Mesenchymal stem cell (in vitro differentiated cells and primary cell): ENCODE data around the gene HMGN3. TPM values are rescaled to one million over a fixed set of nuclear protein-coding genes. Genes with fewer than 3 reads are reported as not detected.
A peak's percentile ranks its signal among the peaks of the same experiment; 100 is the strongest.

Experiments used
- DNase-seq: peaks from one replicate; pipeline ENCODE4 v3.0.0-alpha.2; 2013
- H2AFZ ChIP-seq: one replicate; pipeline ENCODE4 v1.6.1; 2013; ENCODE audit warnings: low read depth, mild to moderate bottlenecking, control low read depth, inconsistent platforms, low read length, moderate library complexity
- H2AK5ac ChIP-seq: 2 replicates; pipeline ENCODE4 v1.6.1; 2013; ENCODE audit warnings: low read length, moderate library complexity, mild to moderate bottlenecking, inconsistent platforms; ENCODE audit not compliant: severe bottlenecking
- H2BK120ac ChIP-seq: one replicate; pipeline ENCODE4 v1.6.1; 2013; ENCODE audit warnings: low read depth, mild to moderate bottlenecking, inconsistent platforms, low read length, moderate library complexity
- H2BK12ac ChIP-seq, 2 experiments: one replicate each; pipeline ENCODE4 v1.6.1; 2013; ENCODE audit warnings: inconsistent platforms in 2 of 2, low read length in 2 of 2, mild to moderate bottlenecking in 2 of 2, moderate library complexity in 2 of 2, control low read depth in 1 of 2
- H2BK15ac ChIP-seq: one replicate; pipeline ENCODE4 v1.6.1; 2013; ENCODE audit warnings: mild to moderate bottlenecking, low read depth, inconsistent platforms; ENCODE audit not compliant: poor library complexity, severe bottlenecking
- H2BK5ac ChIP-seq: 2 replicates; pipeline ENCODE4 v1.6.1; 2013; ENCODE audit warnings: low read depth, mild to moderate bottlenecking, low read length, control low read depth, inconsistent platforms; ENCODE audit not compliant: poor library complexity, severe bottlenecking
- H3K14ac ChIP-seq, 2 experiments: one replicate each; pipeline ENCODE4 v1.6.1; 2013; ENCODE audit warnings: inconsistent platforms in 2 of 2, low read length in 2 of 2, control low read depth in 1 of 2, mild to moderate bottlenecking in 1 of 2, moderate library complexity in 1 of 2
- H3K18ac ChIP-seq, 2 experiments: one replicate each; pipeline ENCODE4 v1.6.1; 2013; ENCODE audit warnings: inconsistent platforms in 2 of 2, low read length in 2 of 2, control low read depth in 1 of 2, low read depth in 1 of 2, mild to moderate bottlenecking in 1 of 2
- H3K23ac ChIP-seq, 2 experiments: one replicate each; pipeline ENCODE4 v1.6.1; 2013; ENCODE audit warnings: inconsistent platforms in 2 of 2, low read length in 2 of 2, mild to moderate bottlenecking in 2 of 2, moderate library complexity in 2 of 2, control low read depth in 1 of 2
- H3K27ac ChIP-seq: 2 replicates; pipeline ENCODE4 v1.5.1; 2013; ENCODE audit warnings: mild to moderate bottlenecking, moderate library complexity, low read length, control low read depth, inconsistent platforms; ENCODE audit not compliant: poor library complexity, severe bottlenecking
- H3K27me3 ChIP-seq, 2 experiments: 2 replicates each; pipeline versions ENCODE4 v1.6.1 to v1.7.0; 2013; ENCODE audit warnings: low read length in 2 of 2, mild to moderate bottlenecking in 2 of 2, moderate library complexity in 2 of 2, control low read depth in 1 of 2, inconsistent platforms in 1 of 2; ENCODE audit not compliant: control insufficient read depth in 1 of 2, insufficient read depth in 1 of 2
- H3K36me3 ChIP-seq, 2 experiments: 2 replicates each; pipeline versions ENCODE4 v1.6.1 to v1.7.0; 2013; ENCODE audit warnings: low read length in 2 of 2, control low read depth in 1 of 2, inconsistent platforms in 1 of 2, low read depth in 1 of 2, mild to moderate bottlenecking in 1 of 2; ENCODE audit not compliant: insufficient read depth in 2 of 2, control insufficient read depth in 1 of 2
- H3K4ac ChIP-seq, 2 experiments: one replicate each; pipeline ENCODE4 v1.6.1; 2013; ENCODE audit warnings: inconsistent platforms in 2 of 2, low read length in 2 of 2, mild to moderate bottlenecking in 2 of 2, moderate library complexity in 2 of 2, control low read depth in 1 of 2, low read depth in 1 of 2
- H3K4me1 ChIP-seq: 2 replicates; pipeline ENCODE4 v1.6.1; 2013; ENCODE audit warnings: low read depth, low read length, control low read depth; ENCODE audit not compliant: control insufficient read depth, insufficient read depth
- H3K4me2 ChIP-seq: 2 replicates; pipeline ENCODE4 v1.6.1; 2013; ENCODE audit warnings: low read length, mild to moderate bottlenecking, inconsistent platforms; ENCODE audit not compliant: poor library complexity, severe bottlenecking
- H3K4me3 ChIP-seq, 2 experiments: 2 replicates each; pipeline versions ENCODE4 v1.5.1 to v1.7.0; 2013; ENCODE audit warnings: low read length in 2 of 2, mild to moderate bottlenecking in 2 of 2, control low read depth in 1 of 2, low read depth in 1 of 2; ENCODE audit not compliant: insufficient read depth in 1 of 2
- H3K79me1 ChIP-seq: replicated peaks from 2 replicates; pipeline ENCODE4 v1.6.1; 2013; ENCODE audit warnings: mild to moderate bottlenecking, control low read depth, low read length, inconsistent platforms; ENCODE audit not compliant: poor library complexity, severe bottlenecking
- H3K9ac ChIP-seq: 2 replicates; pipeline ENCODE4 v1.7.0; 2013; ENCODE audit warnings: mild to moderate bottlenecking, low read length, moderate library complexity
- H3K9me3 ChIP-seq: 2 replicates; pipeline ENCODE4 v1.7.0; 2013; ENCODE audit warnings: mild to moderate bottlenecking, low read length; ENCODE audit not compliant: control insufficient read depth
- H4K8ac ChIP-seq: one replicate; pipeline ENCODE4 v1.6.1; 2013; ENCODE audit warnings: inconsistent platforms, mild to moderate bottlenecking, low read length, moderate library complexity
- H4K91ac ChIP-seq: one replicate; pipeline ENCODE4 v1.6.1; 2013; ENCODE audit warnings: mild to moderate bottlenecking, low read length, inconsistent platforms
- WGBS: methylation state at CpG from one replicate; pipeline ENCODE4 v1.1.7; 2013; ENCODE audit warnings: mixed read lengths; 5-methylcytosine and 5-hydroxymethylcytosine counted together
- polyA plus RNA-seq, 2 experiments: library from polyadenylated mRNA; stranded (reverse); fragments of 200-250 nt; gene quantifications; one replicate each; pipeline ENCODE4 v1.2.3, GENCODE V29; 2013

The HMGN3 gene
- polyA plus RNA-seq (2013, experiment 1 of 2), result 113 TPM
- polyA plus RNA-seq (2013, experiment 2 of 2), result 119 TPM

- peak within 1 kb of the TSS; percentile 98 for H3K9ac ChIP-seq
- peak; percentile 95 for DNase-seq
- peak within 1 kb of the TSS; percentile 85 for H3K27ac ChIP-seq
- under 1% methylated on average over 47 of the region's 51 CpGs for WGBS
- no peak within 1 kb of the TSS for H4K8ac ChIP-seq
- H3K18ac ChIP-seq, result peak within 1 kb of the TSS; percentile 61 to 82
- H2AK5ac ChIP-seq, result no peak within 1 kb of the TSS
- peak within 1 kb of the TSS; percentile 67 for H3K4me2 ChIP-seq
- peak within 1 kb of the TSS; percentile 23 for H2BK120ac ChIP-seq
- peaks cover 2% of the 10 kb centered on the region for H3K79me1 ChIP-seq
- H2BK5ac ChIP-seq, result peak within 1 kb of the TSS; percentile 39
- H3K4me3 ChIP-seq, result peak within 1 kb of the TSS; percentile 60 to 99
- no peaks in the 10 kb centered on the region for H3K4me1 ChIP-seq
- H2BK12ac ChIP-seq, result peak within 1 kb of the TSS in 1 of 2 experiments; percentile 21
- H4K91ac ChIP-seq, result peak within 1 kb of the TSS; percentile 9
- no peak within 1 kb of the TSS for H3K23ac ChIP-seq
- H3K36me3 ChIP-seq, result no peaks in the 10 kb centered on the region
- peak within 1 kb of the TSS in 1 of 2 experiments; percentile 42 for H3K14ac ChIP-seq
- no peak within 1 kb of the TSS for H2BK15ac ChIP-seq
- peak within 1 kb of the TSS in 1 of 2 experiments; percentile 54 for H3K4ac ChIP-seq
- H2AFZ ChIP-seq, result peak within 1 kb of the TSS; percentile 66
- H3K27me3 ChIP-seq, result no peaks in the 10 kb centered on the region
- H3K9me3 ChIP-seq, result no peaks in the 10 kb centered on the region
These were observed at the start of gene HMGN3 for GRCh38 chr6:79234150-79235022. Gene HMGN3, minus strand, starts transcription at chr6:79234682.

- Histone ChIP-seq H2BK15ac (no peak overlapping the region), H2BK12ac (no peak overlapping the region), H3K36me3 (no peaks in the 10 kb centered on the region), H2AFZ (no peak overlapping the region), H3K4ac (no peak overlapping the region), H3K23ac (no peak overlapping the region), H3K9me3 (peaks cover 12% of the 10 kb centered on the region), H3K18ac (no peak overlapping the region), H3K27ac (no peak overlapping the region), H3K4me1 (peaks cover 3% of the 10 kb centered on the region), H3K9ac (no peak overlapping the region), H4K8ac (no peak overlapping the region), H2BK5ac (no peak overlapping the region), H3K4me3 (no peak overlapping the region), H2BK120ac (no peak overlapping the region), H3K4me2 (no peak overlapping the region), H4K91ac (no peak overlapping the region), H3K79me1 (no peaks in the 10 kb centered on the region), H2AK5ac (no peak overlapping the region), H3K14ac (no peak overlapping the region), H3K27me3 (no peaks in the 10 kb centered on the region)
- 100% methylated on average over 1 of the region's 1 CpG for WGBS
- DNase-seq, result no peak
These were observed 46.3 kb upstream of the HMGN3 start for GRCh38 chr6:79280756-79281155.

GRCh38 chr6:79277109-79277508, 42.6 kb upstream of the HMGN3 start:
- Histone ChIP-seq H3K79me1 (no peaks in the 10 kb centered on the region), H2BK5ac (no peak overlapping the region), H4K91ac (no peak overlapping the region), H2AFZ (no peak overlapping the region), H3K36me3 (no peaks in the 10 kb centered on the region), H3K14ac (no peak overlapping the region), H2AK5ac (no peak overlapping the region), H3K23ac (no peak overlapping the region), H2BK12ac (no peak overlapping the region), H4K8ac (no peak overlapping the region), H3K18ac (no peak overlapping the region), H3K27me3 (no peaks in the 10 kb centered on the region), H3K4me3 (no peak overlapping the region), H3K9me3 (peaks cover 10% of the 10 kb centered on the region), H3K9ac (no peak overlapping the region), H3K4me2 (no peak overlapping the region), H3K27ac (peak overlapping the region; percentile 64), H2BK120ac (no peak overlapping the region), H3K4ac (no peak overlapping the region), H2BK15ac (no peak overlapping the region), H3K4me1 (peaks cover 3% of the 10 kb centered on the region)
- DNase-seq, result peak; percentile 43

- DNase-seq, result peak; percentile 94
- no peaks in the 10 kb centered on the region for H3K79me1 ChIP-seq
- H3K4me2 ChIP-seq, result no peak overlapping the region
- H2BK12ac ChIP-seq, result no peak overlapping the region
- H3K36me3 ChIP-seq, result no peaks in the 10 kb centered on the region
- H3K18ac ChIP-seq, result no peak overlapping the region
- no peak overlapping the region for H4K91ac ChIP-seq
- no peak overlapping the region for H3K4ac ChIP-seq
- no peaks in the 10 kb centered on the region for H3K4me1 ChIP-seq
- no peak overlapping the region for H4K8ac ChIP-seq
- 54% methylated on average over 3 of the region's 3 CpGs for WGBS
- H3K9ac ChIP-seq, result peak overlapping the region; percentile 81
- no peak overlapping the region for H3K14ac ChIP-seq
- no peak overlapping the region for H3K4me3 ChIP-seq
- no peak overlapping the region for H3K23ac ChIP-seq
- H2AFZ ChIP-seq, result no peak overlapping the region
- H3K27me3 ChIP-seq, result no peaks in the 10 kb centered on the region
- H2BK15ac ChIP-seq, result no peak overlapping the region
- no peak overlapping the region for H3K27ac ChIP-seq
- H3K9me3 ChIP-seq, result no peaks in the 10 kb centered on the region
- H2AK5ac ChIP-seq, result no peak overlapping the region
- H2BK5ac ChIP-seq, result no peak overlapping the region
- H2BK120ac ChIP-seq, result no peak overlapping the region
These were observed 35.4 kb upstream of the HMGN3 start for GRCh38 chr6:79269877-79270276.
